GM21360 (cell line): ENCODE results near the gene EXOC4.
"Not testable (repeated sequence)": the region's sequence is repeated elsewhere in the genome, so short reads cannot be mapped to it uniquely, and the experiment has no call there.

ENCODE experiments used
- ATAC-seq: cut with Tn5 transposase; IDR thresholded peaks from one replicate; pipeline ENCODE4 v1.9.1; 2021; ENCODE audit warnings: mild to moderate bottlenecking, moderate library complexity; ENCODE audit not compliant: unreplicated experiment

EXOC4 gene

DNA sequence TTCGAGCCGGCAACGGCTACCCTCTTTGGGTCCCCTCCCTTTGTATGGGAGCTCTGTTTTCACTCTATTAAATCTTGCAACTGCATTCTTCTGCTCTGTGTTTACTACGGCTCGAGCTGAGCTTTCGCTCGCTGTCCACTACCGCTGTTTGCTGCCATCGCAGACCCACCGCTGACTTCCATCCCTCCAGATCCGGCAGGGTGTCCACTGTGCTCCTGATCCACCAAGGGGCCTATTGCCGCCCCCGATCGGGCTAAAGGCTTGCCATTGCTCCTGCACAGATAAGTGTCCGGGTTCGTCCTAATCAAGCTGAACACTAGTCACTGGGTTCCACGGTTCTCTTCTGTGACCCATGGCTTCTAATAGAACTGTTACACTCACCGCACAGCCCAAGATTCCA lies 653.7 kb downstream of the EXOC4 start:
- ATAC-seq, result not testable (repeated sequence)

DNA sequence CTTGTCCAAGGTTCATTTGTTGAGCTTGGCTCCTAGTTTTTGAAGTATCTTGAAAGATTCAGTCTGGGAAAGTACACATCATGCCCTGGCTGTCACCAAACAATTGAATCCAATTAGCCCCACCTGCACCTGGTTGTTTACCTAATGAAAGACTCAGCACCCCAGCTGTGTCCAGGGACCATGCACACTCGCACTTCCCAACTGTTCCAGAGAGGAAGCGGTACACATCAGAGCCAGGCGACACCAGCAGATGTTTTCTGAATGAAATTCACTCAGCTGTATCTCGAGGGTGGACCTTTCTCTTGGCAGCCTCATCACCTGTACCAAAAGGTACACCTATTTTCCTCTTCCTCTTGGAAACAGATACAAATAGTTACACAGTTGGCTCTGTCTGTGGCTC lies 657.9 kb downstream of the EXOC4 start:
- no peak for ATAC-seq

DNA sequence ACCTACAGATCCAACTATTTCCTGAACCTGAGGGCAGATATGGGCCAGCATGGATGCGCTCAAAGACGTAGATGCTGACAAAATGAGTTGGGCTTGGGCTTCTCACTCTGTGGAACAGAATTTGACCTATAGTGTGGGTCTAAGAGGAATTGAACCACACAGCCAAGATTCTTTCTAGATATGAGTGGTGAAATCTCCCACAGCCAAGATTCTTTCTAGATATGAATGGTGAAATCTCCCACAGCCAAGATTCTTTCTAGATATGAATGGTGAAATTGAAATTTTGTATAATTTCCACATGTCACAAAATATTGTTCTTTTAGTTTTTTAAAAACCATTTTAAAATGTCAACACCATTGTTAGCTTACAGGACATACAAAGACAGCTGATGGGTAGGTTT lies 658.8 kb downstream of the EXOC4 start:
- no peak for ATAC-seq

DNA sequence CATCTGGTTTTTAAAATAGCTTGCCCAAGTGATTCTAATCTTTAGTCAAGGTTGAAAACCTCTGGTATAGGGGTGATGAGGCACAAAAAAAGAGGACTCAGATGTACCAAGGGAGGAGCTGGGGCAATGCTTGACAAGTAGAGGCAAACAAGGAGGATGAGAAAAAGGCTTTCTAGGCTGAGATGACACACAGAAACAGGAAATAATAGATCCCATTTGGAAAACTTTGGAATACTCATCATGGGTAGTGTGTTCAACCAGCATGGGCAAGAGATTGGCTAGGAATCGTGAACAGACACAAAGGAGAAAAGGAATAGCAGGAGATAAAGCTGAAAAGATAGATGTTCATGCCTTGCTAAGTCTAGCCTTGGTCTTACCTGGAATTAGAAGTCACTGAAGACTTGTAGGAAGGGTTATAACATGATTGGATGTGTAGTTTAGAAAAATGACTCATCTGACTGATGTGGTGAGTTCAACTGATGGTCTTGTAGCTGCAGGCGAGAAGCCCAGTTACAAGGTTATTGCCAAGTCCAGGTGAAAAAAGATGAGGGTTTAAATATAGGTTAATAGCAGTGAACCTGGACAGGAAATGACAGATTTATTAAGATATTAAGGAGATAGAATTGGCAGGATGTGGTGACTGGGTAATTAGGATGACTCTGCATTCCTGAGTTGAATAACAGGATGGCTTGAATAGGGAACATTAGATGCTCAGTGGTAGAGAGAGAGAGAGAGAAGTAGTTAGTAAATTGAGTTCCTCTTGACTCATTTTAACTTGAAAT lies 660.2 kb downstream of the EXOC4 start:
- no peak for ATAC-seq

GRCh38 chr7:133916621-133917020 lies 663.7 kb downstream of the EXOC4 start:
- no peak for ATAC-seq

DNA sequence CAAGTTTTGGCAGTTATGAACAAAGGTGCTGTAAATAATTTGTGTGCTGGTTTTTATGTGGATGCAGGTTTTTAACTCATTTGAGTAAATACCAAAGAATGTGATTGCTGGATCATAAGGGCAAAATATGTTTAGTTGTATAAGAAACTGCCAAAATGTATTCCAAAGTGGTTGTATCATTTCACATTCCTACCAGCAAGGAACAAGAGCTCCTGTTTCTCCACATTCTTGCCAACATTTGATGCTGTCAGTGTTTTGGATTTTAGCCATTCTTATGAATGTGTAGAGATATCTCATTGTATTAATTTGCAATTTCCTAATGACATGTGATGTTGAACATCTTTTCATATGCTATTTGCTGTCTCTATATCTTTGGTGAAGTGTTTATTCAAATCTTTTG lies 666.9 kb downstream of the EXOC4 start:
- no peak for ATAC-seq

- ATAC-seq, result no peak
Measured at GRCh38 chr7:133921635-133922182, 668.8 kb downstream of the EXOC4 start.

- no peak for ATAC-seq
Measured at GRCh38 chr7:133923974-133924373, 671.1 kb downstream of the EXOC4 start.

GRCh38 chr7:133931053-133931452 lies 678.2 kb downstream of the EXOC4 start:
- ATAC-seq, result no peak

GRCh38 chr7:133932591-133932990 lies 679.7 kb downstream of the EXOC4 start:
- ATAC-seq, result no peak

DNA sequence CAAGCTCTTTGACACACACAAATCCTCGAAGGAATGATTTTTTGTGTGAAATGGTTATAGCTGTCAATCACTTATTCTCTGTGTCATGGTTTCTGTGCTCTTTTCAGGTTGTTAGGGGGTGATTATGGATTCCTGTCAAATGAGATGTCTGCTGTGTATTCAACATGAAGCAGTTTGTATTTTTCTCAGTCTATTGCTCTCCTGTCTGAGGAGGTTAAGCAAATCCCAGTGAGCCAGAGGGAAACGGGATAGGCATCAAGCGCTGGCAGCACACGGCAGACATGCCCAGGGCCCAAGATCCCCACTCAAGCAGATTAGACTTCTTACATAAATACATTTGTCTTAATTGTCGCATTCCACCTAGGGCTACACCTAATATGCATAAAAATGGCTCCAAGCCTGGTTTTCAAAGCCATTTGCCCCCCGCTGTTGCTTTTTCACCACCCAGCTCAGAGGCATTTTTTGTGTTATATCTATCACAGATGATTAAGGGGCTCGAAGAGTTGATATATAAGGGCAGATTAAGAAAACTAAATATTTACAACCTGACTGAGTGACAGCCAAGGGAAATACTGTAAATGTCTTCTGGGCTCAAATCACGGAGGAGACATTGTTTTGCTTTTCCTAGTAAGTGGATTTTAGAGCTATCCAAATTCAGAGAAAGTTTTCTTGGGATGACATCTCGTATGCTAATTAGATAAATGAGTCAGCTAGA lies 681.5 kb downstream of the EXOC4 start:
- no peak for ATAC-seq

- ATAC-seq, result no peak
Measured at GRCh38 chr7:133934977-133935330, 682.1 kb downstream of the EXOC4 start.

- ATAC-seq, result no peak
Measured at GRCh38 chr7:133936074-133936473, 683.2 kb downstream of the EXOC4 start.

DNA sequence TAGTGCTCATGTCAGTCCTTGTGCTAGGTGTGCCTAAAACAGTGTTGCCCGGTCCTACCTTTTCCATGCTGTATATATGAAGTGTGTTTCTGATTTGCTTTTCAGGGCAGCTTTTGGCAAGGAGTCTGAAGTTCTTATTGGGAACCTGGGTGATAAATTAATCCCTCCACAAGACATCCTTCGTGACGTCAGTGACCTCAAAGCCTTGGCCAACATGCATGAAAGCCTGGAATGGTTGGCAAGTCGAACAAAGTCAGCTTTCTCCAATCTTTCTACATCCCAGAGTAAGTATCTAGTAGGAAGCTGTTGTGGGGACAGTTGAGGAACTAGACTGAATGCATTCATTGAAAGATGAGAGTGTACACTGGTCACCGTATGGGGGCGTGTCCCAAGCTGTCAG lies 684.9 kb downstream of the EXOC4 start:
- no peak for ATAC-seq

DNA sequence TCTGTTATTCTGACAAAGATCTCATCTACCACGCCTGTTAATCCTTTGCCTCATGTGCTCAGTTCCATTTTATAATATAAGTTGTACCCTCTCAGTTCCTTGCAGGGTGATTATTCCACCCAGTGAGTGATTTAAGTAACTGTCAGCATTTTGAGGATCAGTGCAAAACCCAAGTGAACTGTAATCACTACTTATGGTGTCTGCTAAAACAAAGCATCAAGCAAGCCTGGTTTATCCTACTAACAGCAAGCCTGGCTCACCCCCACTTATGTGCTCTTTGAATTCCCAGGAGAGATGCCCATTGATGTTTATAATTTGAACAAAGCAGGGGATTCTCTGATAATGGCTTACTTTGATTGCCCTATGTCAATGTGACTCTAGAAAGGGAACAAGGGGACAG lies 687.5 kb downstream of the EXOC4 start:
- ATAC-seq, result no peak

GRCh38 chr7:133941496-133941895 lies 688.6 kb downstream of the EXOC4 start:
- no peak for ATAC-seq

- no peak for ATAC-seq
Measured at GRCh38 chr7:133945497-133945896, 692.6 kb downstream of the EXOC4 start.

DNA sequence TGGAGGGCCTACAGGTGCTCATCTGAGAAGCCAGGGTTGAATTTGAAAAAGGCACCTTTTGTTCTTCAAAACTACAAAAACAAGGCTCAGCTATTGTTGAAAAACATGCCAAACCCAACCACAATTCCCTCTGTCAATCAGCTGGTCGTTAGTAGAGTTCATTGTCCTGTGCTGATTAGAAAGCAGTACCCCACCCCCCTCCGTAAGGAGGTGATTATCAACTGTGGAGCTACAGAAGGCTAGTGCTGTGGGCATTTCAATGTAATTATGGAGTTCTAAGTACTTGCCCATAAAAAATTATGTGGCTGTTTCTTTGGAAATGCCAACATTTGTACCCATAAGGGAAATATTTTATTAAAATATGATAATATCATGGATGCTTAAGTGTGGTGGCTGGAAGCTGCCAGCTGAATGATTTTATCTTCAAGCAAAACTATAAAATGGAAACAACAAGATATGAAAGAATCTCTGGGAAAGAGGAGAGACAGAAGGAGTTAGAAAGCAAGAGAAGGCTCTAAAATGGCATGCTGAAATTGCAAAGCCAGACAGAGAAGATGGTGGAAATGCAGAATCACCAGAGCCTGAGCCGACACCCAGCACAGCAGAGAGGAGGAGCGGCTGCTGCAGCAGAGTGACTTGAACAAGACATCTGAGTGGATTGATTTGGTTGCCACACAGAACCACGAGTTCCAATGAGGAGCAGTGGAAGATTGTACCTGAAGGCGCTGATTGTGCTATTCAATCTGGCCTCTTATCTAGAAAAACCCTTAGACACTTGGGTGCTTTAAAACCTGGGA lies 694.8 kb downstream of the EXOC4 start:
- ATAC-seq, result no peak

DNA sequence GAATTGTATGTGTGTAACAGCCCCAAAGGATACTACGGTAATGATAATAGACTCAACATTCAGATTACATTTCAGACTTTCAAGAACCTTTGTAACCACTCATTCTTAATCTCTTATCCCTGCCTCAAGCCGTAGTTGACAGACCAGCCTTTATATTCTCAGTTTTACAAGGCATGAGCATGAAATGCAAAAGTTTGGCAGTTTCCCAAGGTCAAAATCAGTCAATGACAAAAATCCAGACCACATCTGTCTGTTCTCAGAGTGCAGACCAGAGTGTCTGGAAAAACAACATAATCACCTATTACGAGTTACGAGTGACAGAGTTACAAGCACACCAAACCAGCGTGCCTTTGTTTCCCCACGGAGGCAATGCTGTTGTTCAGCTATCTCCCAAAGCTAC lies 695.7 kb downstream of the EXOC4 start:
- ATAC-seq, result no peak

DNA sequence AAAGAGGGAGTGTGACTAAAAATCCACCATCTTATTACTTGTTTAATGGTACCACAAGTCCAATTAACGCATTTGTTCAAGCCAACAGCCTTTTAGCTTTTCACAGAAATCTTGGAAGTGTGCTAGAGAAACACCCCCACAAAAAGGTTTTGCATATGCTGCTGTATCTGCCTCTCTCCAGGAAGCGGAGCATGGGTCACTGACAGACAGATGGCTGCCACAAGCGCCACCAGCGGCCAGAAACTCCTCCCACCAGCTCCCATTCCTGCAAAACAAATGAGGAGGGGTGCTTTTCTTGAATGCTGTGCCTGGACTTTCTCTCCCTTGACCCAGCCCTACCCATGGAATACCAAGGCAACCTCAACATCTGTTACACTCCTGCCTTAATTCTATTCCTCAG lies 698.0 kb downstream of the EXOC4 start:
- ATAC-seq, result no peak

- no peak for ATAC-seq
Measured at GRCh38 chr7:133955208-133955607, 702.3 kb downstream of the EXOC4 start.
